GM21381 (cell line): Measurements from ENCODE around the gene GALNT14.
"Not testable (repeated sequence)": the region's sequence is repeated elsewhere in the genome, so short reads cannot be mapped to it uniquely, and the experiment has no call there.

Experiments
- ATAC-seq: cut with Tn5 transposase; IDR thresholded peaks from one replicate; pipeline ENCODE4 v1.9.1; 2021; ENCODE audit warnings: mild to moderate bottlenecking, moderate library complexity; ENCODE audit not compliant: unreplicated experiment

Gene GALNT14

GRCh38 chr2:31138037-31138962 is at the start of gene GALNT14:
Gene GALNT14 (minus strand): TSS chr2:31138440. CDS start chr2:31138086, 354 bp downstream.
- ATAC-seq = no peak

- no peak for ATAC-seq
Measured at GRCh38 chr2:31187166-31187565, 48.9 kb upstream of the GALNT14 start.

GRCh38 chr2:31183973-31184372 is 45.7 kb upstream of the GALNT14 start:
- not testable (repeated sequence) for ATAC-seq

- ATAC-seq = no peak
Measured at GRCh38 chr2:31176742-31177141, 38.5 kb upstream of the GALNT14 start.

- ATAC-seq = no peak
Measured at GRCh38 chr2:31171142-31171541, 32.9 kb upstream of the GALNT14 start.

- ATAC-seq = no peak
Measured at GRCh38 chr2:31170071-31170698, 31.9 kb upstream of the GALNT14 start.

- ATAC-seq = no peak
Measured at GRCh38 chr2:31168291-31168690, 30.1 kb upstream of the GALNT14 start.

GRCh38 chr2:31166925-31167324 is 28.7 kb upstream of the GALNT14 start:
- ATAC-seq = no peak

GRCh38 chr2:31163011-31163539 is 24.8 kb upstream of the GALNT14 start:
- no peak for ATAC-seq

- no peak for ATAC-seq
Measured at GRCh38 chr2:31161637-31162036, 23.4 kb upstream of the GALNT14 start.

GRCh38 chr2:31151501-31151900 is 13.3 kb upstream of the GALNT14 start:
- ATAC-seq = no peak

GRCh38 chr2:31150120-31150670 is 12.0 kb upstream of the GALNT14 start:
- ATAC-seq = no peak

- ATAC-seq = no peak
Measured at GRCh38 chr2:31148514-31148913, 10.3 kb upstream of the GALNT14 start.

- ATAC-seq = no peak
Measured at GRCh38 chr2:31147645-31148044, 9.4 kb upstream of the GALNT14 start.

- ATAC-seq = no peak
Measured at GRCh38 chr2:31142110-31142509, 3.9 kb upstream of the GALNT14 start.

GRCh38 chr2:31141443-31142085 is 3.3 kb upstream of the GALNT14 start:
- no peak for ATAC-seq

- ATAC-seq = no peak
Measured at GRCh38 chr2:31140151-31140550, 1.9 kb upstream of the GALNT14 start.

GRCh38 chr2:31139671-31140070 is 1.4 kb upstream of the GALNT14 start:
- ATAC-seq = no peak

GRCh38 chr2:31137211-31138036 is 816 bp downstream of the GALNT14 start:
- ATAC-seq = no peak

- no peak for ATAC-seq
Measured at GRCh38 chr2:31136732-31137131, 1.5 kb downstream of the GALNT14 start.
